Left lung (tissue), 8 donors: Measurements from ENCODE around the gene FIZ1. TPM values are rescaled to one million over a fixed set of nuclear protein-coding genes. Genes with fewer than 3 reads are reported as not detected.

Source experiments
- polyA plus RNA-seq, 6 donors: library from polyadenylated mRNA; unstranded; fragments of 120-200 nt; gene quantifications; one replicate each; pipeline ENCODE4 v1.2.1, GENCODE V29; 2013; ENCODE audit not compliant: insufficient read length in 6 of 6
- total RNA-seq, 2 donors: library from RNA; stranded (reverse); fragmentation: NEBNext Ultra II Directional; extraction: Animal tissue kit (Norgen Biotek cat#: 25700); gene quantifications; one replicate each; pipeline ENCODE4 v1.2.1, GENCODE V29; 2021
- donor health status: DM: no; HTN: yes; CAD: no.
- donor health status: DM: no; HTN: no; CAD: no.

FIZ1 gene
- total and polyA plus RNA-seq, 8 donors: 11.0 to 22.6 (median 17.6) TPM

Other genes starting within 250 kb of the FIZ1 start
- under 1 TPM in 1 of 2 donors, not detected in 1; 0.24 TPM for gene COX6B2, start 244.8 kb downstream of the FIZ1 start, total RNA-seq
- gene COX6B2, start 244.8 kb downstream of the FIZ1 start, polyA plus RNA-seq: under 1 TPM; 0.20 to 0.75 (median 0.59) TPM
- not detected for gene GARIN5B, start 236.3 kb downstream of the FIZ1 start, total RNA-seq
- gene GARIN5B, start 236.3 kb downstream of the FIZ1 start, polyA plus RNA-seq: under 1 TPM in 2 of 6 donors, not detected in 4; 0.04 to 0.06 TPM
- gene IL11, start 229.1 kb downstream of the FIZ1 start, total RNA-seq: under 1 TPM; 0.10 to 0.44 TPM
- under 1 TPM; 0.16 to 0.90 (median 0.43) TPM for gene IL11, start 229.1 kb downstream of the FIZ1 start, polyA plus RNA-seq
- gene TMEM190, start 222.7 kb downstream of the FIZ1 start, total RNA-seq: 1 to 10 TPM in 1 of 2 donors, not detected in 1; 9.3 TPM
- gene TMEM190, start 222.7 kb downstream of the FIZ1 start, polyA plus RNA-seq: 10 to 100 TPM in 1 of 6 donors, 1 to 10 TPM in 5; 1.2 to 15.6 (median 4.5) TPM
- gene TMEM238, start 215.2 kb downstream of the FIZ1 start, total RNA-seq: 10 to 100 TPM; 25.3 to 33.9 TPM
- 1 to 10 TPM in 2 of 6 donors, under 1 TPM in 4; 0.48 to 1.9 (median 0.67) TPM for gene TMEM238, start 215.2 kb downstream of the FIZ1 start, polyA plus RNA-seq
- gene RPL28, start 213.6 kb downstream of the FIZ1 start, total RNA-seq: 1,000 to 10,000 TPM; 1,601 to 1,774 TPM
- 1,000 to 10,000 TPM; 1,216 to 1,673 (median 1,335) TPM for gene RPL28, start 213.6 kb downstream of the FIZ1 start, polyA plus RNA-seq
- 10 to 100 TPM; 26.5 to 39.1 TPM for gene UBE2S, start 191.7 kb downstream of the FIZ1 start, total RNA-seq
- 10 to 100 TPM; 27.4 to 71.2 (median 35.7) TPM for gene UBE2S, start 191.7 kb downstream of the FIZ1 start, polyA plus RNA-seq
- gene SHISA7, start 156.2 kb downstream of the FIZ1 start, total RNA-seq: not detected
- under 1 TPM; 0.11 to 0.23 (median 0.20) TPM for gene SHISA7, start 156.2 kb downstream of the FIZ1 start, polyA plus RNA-seq
- 10 to 100 TPM; 36.2 to 49.4 TPM for gene ISOC2, start 137.9 kb downstream of the FIZ1 start, total RNA-seq
- gene ISOC2, start 137.9 kb downstream of the FIZ1 start, polyA plus RNA-seq: 10 to 100 TPM; 23.8 to 38.3 (median 29.6) TPM
- gene C19orf85, start 134.8 kb downstream of the FIZ1 start, total RNA-seq: not detected
- gene C19orf85, start 134.8 kb downstream of the FIZ1 start, polyA plus RNA-seq: not detected
- gene ZNF628, start 122.9 kb downstream of the FIZ1 start, total RNA-seq: 1 to 10 TPM; 8.7 to 9.5 TPM
- gene ZNF628, start 122.9 kb downstream of the FIZ1 start, polyA plus RNA-seq: 1 to 10 TPM; 1.6 to 5.4 (median 2.8) TPM
- gene NAT14, start 114.3 kb downstream of the FIZ1 start, total RNA-seq: 10 to 100 TPM; 22.9 to 37.2 TPM
- gene NAT14, start 114.3 kb downstream of the FIZ1 start, polyA plus RNA-seq: 10 to 100 TPM; 34.7 to 46.6 (median 41.3) TPM
- gene SSC5D, start 111.1 kb downstream of the FIZ1 start, total RNA-seq: 10 to 100 TPM in 1 of 2 donors, 1 to 10 TPM in 1; 5.3 to 45.9 TPM
- gene SSC5D, start 111.1 kb downstream of the FIZ1 start, polyA plus RNA-seq: 10 to 100 TPM in 1 of 6 donors, 1 to 10 TPM in 5; 4.1 to 12.7 (median 8.0) TPM
- not detected for gene SBK2, start 62.4 kb downstream of the FIZ1 start, total RNA-seq
- gene SBK2, start 62.4 kb downstream of the FIZ1 start, polyA plus RNA-seq: under 1 TPM in 1 of 6 donors, not detected in 5; 0.20 TPM
- under 1 TPM; 0.26 to 0.50 TPM for gene SBK3, start 54.0 kb downstream of the FIZ1 start, total RNA-seq
- 1 to 10 TPM in 2 of 6 donors, under 1 TPM in 4; 0.46 to 1.7 (median 0.69) TPM for gene SBK3, start 54.0 kb downstream of the FIZ1 start, polyA plus RNA-seq
- gene ZNF579, start 18.7 kb downstream of the FIZ1 start, total RNA-seq: 10 to 100 TPM; 12.8 to 14.7 TPM
- gene ZNF579, start 18.7 kb downstream of the FIZ1 start, polyA plus RNA-seq: 10 to 100 TPM; 10.7 to 13.9 (median 12.5) TPM
- gene ZNF524, start 771 bp upstream of the FIZ1 start, total RNA-seq: 10 to 100 TPM; 22.3 to 22.4 TPM
- 1 to 10 TPM; 4.9 to 9.0 (median 6.9) TPM for gene ZNF524, start 771 bp upstream of the FIZ1 start, polyA plus RNA-seq
- gene ZNF865, start 6.1 kb upstream of the FIZ1 start, total RNA-seq: 10 to 100 TPM; 13.7 to 16.1 TPM
- gene ZNF865, start 6.1 kb upstream of the FIZ1 start, polyA plus RNA-seq: 10 to 100 TPM in 2 of 6 donors, 1 to 10 TPM in 4; 5.9 to 12.2 (median 8.4) TPM
- 1 to 10 TPM; 6.0 to 8.0 TPM for gene ZNF784, start 25.0 kb upstream of the FIZ1 start, total RNA-seq
- gene ZNF784, start 25.0 kb upstream of the FIZ1 start, polyA plus RNA-seq: 10 to 100 TPM in 1 of 6 donors, 1 to 10 TPM in 5; 8.3 to 11.6 (median 8.9) TPM
- gene ZNF580, start 41.5 kb upstream of the FIZ1 start, total RNA-seq: 10 to 100 TPM; 33.8 to 34.7 TPM
- gene ZNF580, start 41.5 kb upstream of the FIZ1 start, polyA plus RNA-seq: 10 to 100 TPM; 35.8 to 49.5 (median 44.2) TPM
- 10 to 100 TPM; 14.5 to 19.5 TPM for gene ZNF581, start 44.1 kb upstream of the FIZ1 start, total RNA-seq
- 10 to 100 TPM; 24.2 to 32.3 (median 28.8) TPM for gene ZNF581, start 44.1 kb upstream of the FIZ1 start, polyA plus RNA-seq
- 10 to 100 TPM in 1 of 2 donors, 1 to 10 TPM in 1; 9.7 to 15.1 TPM for gene CCDC106, start 48.7 kb upstream of the FIZ1 start, total RNA-seq
- gene CCDC106, start 48.7 kb upstream of the FIZ1 start, polyA plus RNA-seq: 10 to 100 TPM; 11.0 to 16.8 (median 14.7) TPM
- 100 to 1,000 TPM; 123 to 145 TPM for gene U2AF2, start 55.5 kb upstream of the FIZ1 start, total RNA-seq
- 100 to 1,000 TPM; 160 to 213 (median 176) TPM for gene U2AF2, start 55.5 kb upstream of the FIZ1 start, polyA plus RNA-seq
- gene EPN1, start 75.7 kb upstream of the FIZ1 start, total RNA-seq: 100 to 1,000 TPM; 114 to 120 TPM
- gene EPN1, start 75.7 kb upstream of the FIZ1 start, polyA plus RNA-seq: 100 to 1,000 TPM in 1 of 6 donors, 10 to 100 TPM in 5; 67.7 to 104 (median 88.6) TPM
- not detected for gene NLRP9, start 138.9 kb upstream of the FIZ1 start, total RNA-seq
- gene NLRP9, start 138.9 kb upstream of the FIZ1 start, polyA plus RNA-seq: under 1 TPM in 1 of 6 donors, not detected in 5; 0.08 TPM
- not detected for gene RFPL4A, start 159.6 kb upstream of the FIZ1 start, total RNA-seq
- under 1 TPM in 1 of 6 donors, not detected in 5; 0.34 TPM for gene RFPL4A, start 159.6 kb upstream of the FIZ1 start, polyA plus RNA-seq
- not detected for gene RFPL4AL1, start 169.6 kb upstream of the FIZ1 start, total RNA-seq
- gene RFPL4AL1, start 169.6 kb upstream of the FIZ1 start, polyA plus RNA-seq: under 1 TPM in 2 of 6 donors, not detected in 4; 0.18 to 0.19 TPM
- not detected for gene NLRP11, start 232.5 kb upstream of the FIZ1 start, total RNA-seq
- gene NLRP11, start 232.5 kb upstream of the FIZ1 start, polyA plus RNA-seq: under 1 TPM in 2 of 6 donors, not detected in 4; 0.04 TPM
- gene NLRP4, start 237.0 kb upstream of the FIZ1 start, total RNA-seq: not detected
- not detected for gene NLRP4, start 237.0 kb upstream of the FIZ1 start, polyA plus RNA-seq